Mammary epithelial cell (primary cell): ENCODE data around the gene GLYATL1.

Source experiments
- CTCF ChIP-seq, 2 donors: IDR thresholded peaks in 1 of 2; conservative IDR thresholded peaks in 1 of 2; 2 replicates each; pipeline ENCODE4 v1.5.1; 2011 to 2012; ENCODE audit warnings: inconsistent platforms in 2 of 2, low read length in 2 of 2, mild to moderate bottlenecking in 2 of 2, control low read depth in 1 of 2, low read depth in 1 of 2; ENCODE audit not compliant: insufficient read depth in 1 of 2; ENCODE audit errors: extremely low read depth in 1 of 2
- EZH2 ChIP-seq: IDR thresholded peaks from 2 replicates; pipeline ENCODE4 v1.6.1; 2012; ENCODE audit warnings: low read length, inconsistent platforms, borderline replicate concordance

- no peak for TF ChIP-seq CTCF (conservative IDR thresholded peaks at IDR 0.05 in 1 of 2, IDR thresholded peaks at IDR 0.05 in 1 of 2; ENCODE audit: extremely low read depth in 1 of 2, insufficient read depth in 1 of 2, low read depth in 1 of 2, low read length in 2 of 2)
- TF ChIP-seq EZH2: no peak
These were observed 36.4 kb upstream of the GLYATL1 start for GRCh38 chr11:58902881-58903280.
